ENCODE data around the gene COA1. TPM values are rescaled to one million over a fixed set of nuclear protein-coding genes. Genes with fewer than 3 reads are reported as not detected.
A peak's percentile ranks its signal among the peaks of the same experiment; 100 is the strongest.

Gene COA1
- total and polyA plus RNA-seq, 9 of the 15 experiments (the other 6 are each of a cell fraction or from before 2014, with no cell fraction given), result 98.9 to 463 (median 181) TPM

GRCh38 chr7:43769281-43769680 is 40.0 kb upstream of the COA1 start:
- FAIRE-seq, result no peak
- intact Hi-C loops (cut with micrococcal nuclease), result loop anchor here (5.0 kb wide), 2 partner anchors 42 to 43 kb away; partner anchors contain the start of gene COA1
- H3K9ac ChIP-seq (ENCODE audit: insufficient read depth in 1 of 2, low read depth in 2 of 2, low read length in 2 of 2), result 0 out of 4 replicates have a peak overlapping the region, but pooled peaks of 1 of the 2 experiments have one; percentile 23
- no peaks in the 10 kb centered on the region for H3K27me3 ChIP-seq (ENCODE audit: control insufficient read depth in 2 of 2, insufficient read depth in 2 of 2, low read length in 2 of 2)
- TF ChIP-seq, protein P1, sequence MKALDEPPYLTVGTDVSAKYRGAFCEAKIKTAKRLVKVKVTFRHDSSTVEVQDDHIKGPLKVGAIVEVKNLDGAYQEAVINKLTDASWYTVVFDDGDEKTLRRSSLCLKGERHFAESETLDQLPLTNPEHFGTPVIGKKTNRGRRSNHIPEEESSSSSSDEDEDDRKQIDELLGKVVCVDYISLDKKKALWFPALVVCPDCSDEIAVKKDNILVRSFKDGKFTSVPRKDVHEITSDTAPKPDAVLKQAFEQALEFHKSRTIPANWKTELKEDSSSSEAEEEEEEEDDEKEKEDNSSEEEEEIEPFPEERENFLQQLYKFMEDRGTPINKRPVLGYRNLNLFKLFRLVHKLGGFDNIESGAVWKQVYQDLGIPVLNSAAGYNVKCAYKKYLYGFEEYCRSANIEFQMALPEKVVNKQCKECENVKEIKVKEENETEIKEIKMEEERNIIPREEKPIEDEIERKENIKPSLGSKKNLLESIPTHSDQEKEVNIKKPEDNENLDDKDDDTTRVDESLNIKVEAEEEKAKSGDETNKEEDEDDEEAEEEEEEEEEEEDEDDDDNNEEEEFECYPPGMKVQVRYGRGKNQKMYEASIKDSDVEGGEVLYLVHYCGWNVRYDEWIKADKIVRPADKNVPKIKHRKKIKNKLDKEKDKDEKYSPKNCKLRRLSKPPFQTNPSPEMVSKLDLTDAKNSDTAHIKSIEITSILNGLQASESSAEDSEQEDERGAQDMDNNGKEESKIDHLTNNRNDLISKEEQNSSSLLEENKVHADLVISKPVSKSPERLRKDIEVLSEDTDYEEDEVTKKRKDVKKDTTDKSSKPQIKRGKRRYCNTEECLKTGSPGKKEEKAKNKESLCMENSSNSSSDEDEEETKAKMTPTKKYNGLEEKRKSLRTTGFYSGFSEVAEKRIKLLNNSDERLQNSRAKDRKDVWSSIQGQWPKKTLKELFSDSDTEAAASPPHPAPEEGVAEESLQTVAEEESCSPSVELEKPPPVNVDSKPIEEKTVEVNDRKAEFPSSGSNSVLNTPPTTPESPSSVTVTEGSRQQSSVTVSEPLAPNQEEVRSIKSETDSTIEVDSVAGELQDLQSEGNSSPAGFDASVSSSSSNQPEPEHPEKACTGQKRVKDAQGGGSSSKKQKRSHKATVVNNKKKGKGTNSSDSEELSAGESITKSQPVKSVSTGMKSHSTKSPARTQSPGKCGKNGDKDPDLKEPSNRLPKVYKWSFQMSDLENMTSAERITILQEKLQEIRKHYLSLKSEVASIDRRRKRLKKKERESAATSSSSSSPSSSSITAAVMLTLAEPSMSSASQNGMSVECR (CRISPR knock-in tag; IDR thresholded peaks at IDR 0.05), result no peak
- TF ChIP-seq MCM3 (IDR thresholded peaks at IDR 0.05), result no peak
- TF ChIP-seq, protein P2, sequence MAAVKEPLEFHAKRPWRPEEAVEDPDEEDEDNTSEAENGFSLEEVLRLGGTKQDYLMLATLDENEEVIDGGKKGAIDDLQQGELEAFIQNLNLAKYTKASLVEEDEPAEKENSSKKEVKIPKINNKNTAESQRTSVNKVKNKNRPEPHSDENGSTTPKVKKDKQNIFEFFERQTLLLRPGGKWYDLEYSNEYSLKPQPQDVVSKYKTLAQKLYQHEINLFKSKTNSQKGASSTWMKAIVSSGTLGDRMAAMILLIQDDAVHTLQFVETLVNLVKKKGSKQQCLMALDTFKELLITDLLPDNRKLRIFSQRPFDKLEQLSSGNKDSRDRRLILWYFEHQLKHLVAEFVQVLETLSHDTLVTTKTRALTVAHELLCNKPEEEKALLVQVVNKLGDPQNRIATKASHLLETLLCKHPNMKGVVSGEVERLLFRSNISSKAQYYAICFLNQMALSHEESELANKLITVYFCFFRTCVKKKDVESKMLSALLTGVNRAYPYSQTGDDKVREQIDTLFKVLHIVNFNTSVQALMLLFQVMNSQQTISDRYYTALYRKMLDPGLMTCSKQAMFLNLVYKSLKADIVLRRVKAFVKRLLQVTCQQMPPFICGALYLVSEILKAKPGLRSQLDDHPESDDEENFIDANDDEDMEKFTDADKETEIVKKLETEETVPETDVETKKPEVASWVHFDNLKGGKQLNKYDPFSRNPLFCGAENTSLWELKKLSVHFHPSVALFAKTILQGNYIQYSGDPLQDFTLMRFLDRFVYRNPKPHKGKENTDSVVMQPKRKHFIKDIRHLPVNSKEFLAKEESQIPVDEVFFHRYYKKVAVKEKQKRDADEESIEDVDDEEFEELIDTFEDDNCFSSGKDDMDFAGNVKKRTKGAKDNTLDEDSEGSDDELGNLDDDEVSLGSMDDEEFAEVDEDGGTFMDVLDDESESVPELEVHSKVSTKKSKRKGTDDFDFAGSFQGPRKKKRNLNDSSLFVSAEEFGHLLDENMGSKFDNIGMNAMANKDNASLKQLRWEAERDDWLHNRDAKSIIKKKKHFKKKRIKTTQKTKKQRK (IDR thresholded peaks at IDR 0.05; ENCODE audit: borderline replicate concordance, low read depth, low read length), result no peak
- TF ChIP-seq, protein P3, sequence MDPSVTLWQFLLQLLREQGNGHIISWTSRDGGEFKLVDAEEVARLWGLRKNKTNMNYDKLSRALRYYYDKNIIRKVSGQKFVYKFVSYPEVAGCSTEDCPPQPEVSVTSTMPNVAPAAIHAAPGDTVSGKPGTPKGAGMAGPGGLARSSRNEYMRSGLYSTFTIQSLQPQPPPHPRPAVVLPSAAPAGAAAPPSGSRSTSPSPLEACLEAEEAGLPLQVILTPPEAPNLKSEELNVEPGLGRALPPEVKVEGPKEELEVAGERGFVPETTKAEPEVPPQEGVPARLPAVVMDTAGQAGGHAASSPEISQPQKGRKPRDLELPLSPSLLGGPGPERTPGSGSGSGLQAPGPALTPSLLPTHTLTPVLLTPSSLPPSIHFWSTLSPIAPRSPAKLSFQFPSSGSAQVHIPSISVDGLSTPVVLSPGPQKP (CRISPR knock-in tag; IDR thresholded peaks at IDR 0.05), result no peak
- TF ChIP-seq, protein P4, sequence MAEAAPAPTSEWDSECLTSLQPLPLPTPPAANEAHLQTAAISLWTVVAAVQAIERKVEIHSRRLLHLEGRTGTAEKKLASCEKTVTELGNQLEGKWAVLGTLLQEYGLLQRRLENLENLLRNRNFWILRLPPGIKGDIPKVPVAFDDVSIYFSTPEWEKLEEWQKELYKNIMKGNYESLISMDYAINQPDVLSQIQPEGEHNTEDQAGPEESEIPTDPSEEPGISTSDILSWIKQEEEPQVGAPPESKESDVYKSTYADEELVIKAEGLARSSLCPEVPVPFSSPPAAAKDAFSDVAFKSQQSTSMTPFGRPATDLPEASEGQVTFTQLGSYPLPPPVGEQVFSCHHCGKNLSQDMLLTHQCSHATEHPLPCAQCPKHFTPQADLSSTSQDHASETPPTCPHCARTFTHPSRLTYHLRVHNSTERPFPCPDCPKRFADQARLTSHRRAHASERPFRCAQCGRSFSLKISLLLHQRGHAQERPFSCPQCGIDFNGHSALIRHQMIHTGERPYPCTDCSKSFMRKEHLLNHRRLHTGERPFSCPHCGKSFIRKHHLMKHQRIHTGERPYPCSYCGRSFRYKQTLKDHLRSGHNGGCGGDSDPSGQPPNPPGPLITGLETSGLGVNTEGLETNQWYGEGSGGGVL (CRISPR knock-in tag; IDR thresholded peaks at IDR 0.05), result no peak
- H2AFZ ChIP-seq (ENCODE audit: low read depth, low read length), result no peak overlapping the region
- H3K9me3 ChIP-seq (replicated peaks; ENCODE audit: control insufficient read depth, insufficient read depth, low read depth, low read length), result no peaks in the 10 kb centered on the region
- no peak overlapping the region for H3K4me2 ChIP-seq (ENCODE audit: insufficient read depth, low read length)
- H3K4me3 ChIP-seq, result no peak overlapping the region
- no peaks in the 10 kb centered on the region for H3K9me1 ChIP-seq (ENCODE audit: control insufficient read depth, insufficient read depth, low read length)
- no peak overlapping the region for H3K27ac ChIP-seq (ENCODE audit: extremely low read depth, low read depth, low read length)
- H3K36me3 ChIP-seq (ENCODE audit: control insufficient read depth, insufficient read depth, low read length), result peaks cover 15% of the 10 kb centered on the region
- in situ Hi-C loops (cut with MboI), result no loop called here
- 77% methylated on average over 5 of the region's 5 CpGs for WGBS (ENCODE audit: insufficient coverage, low coverage, missing lambda C conversion rate)
- peaks cover 45 to 51% of the 10 kb centered on the region in 2 experiments for H3K4me1 ChIP-seq (replicated peaks in 1 of 2; ENCODE audit: control insufficient read depth in 2 of 2, insufficient read depth in 2 of 2, low read length in 2 of 2)
- peaks cover 51% of the 10 kb centered on the region for H3K79me2 ChIP-seq (ENCODE audit: control insufficient read depth, insufficient read depth, low read length)
- ATAC-seq, result no peak
- CTCF ChIA-PET (ENCODE audit: low intra/inter-chr PET ratio), result no interaction called here
- no TSS peak for BruUV-seq (replicated peaks)
- POLR2A ChIA-PET, result interaction anchor here (0.9 to 3.3 kb wide), 2 partner anchors 10 to 15 kb away, joined by 4 to 13 read pairs; partner anchors contain the start of gene BLVRA
- DNase-seq (ENCODE audit: extremely low read depth in 1 of 4, low spot score in 3 of 4), result no peak
- H4K20me1 ChIP-seq (replicated peaks; ENCODE audit: control insufficient read depth, insufficient read depth, low read length), result 0 out of 2 replicates have a peak, but pooled peaks cover 3% of the 10 kb centered on the region
